Measurements from ENCODE around the gene MRGPRG.

GRCh38 chr11:3224401-3225057, 5.9 kb upstream of the MRGPRG start:
- TF ChIP-seq, protein P1, sequence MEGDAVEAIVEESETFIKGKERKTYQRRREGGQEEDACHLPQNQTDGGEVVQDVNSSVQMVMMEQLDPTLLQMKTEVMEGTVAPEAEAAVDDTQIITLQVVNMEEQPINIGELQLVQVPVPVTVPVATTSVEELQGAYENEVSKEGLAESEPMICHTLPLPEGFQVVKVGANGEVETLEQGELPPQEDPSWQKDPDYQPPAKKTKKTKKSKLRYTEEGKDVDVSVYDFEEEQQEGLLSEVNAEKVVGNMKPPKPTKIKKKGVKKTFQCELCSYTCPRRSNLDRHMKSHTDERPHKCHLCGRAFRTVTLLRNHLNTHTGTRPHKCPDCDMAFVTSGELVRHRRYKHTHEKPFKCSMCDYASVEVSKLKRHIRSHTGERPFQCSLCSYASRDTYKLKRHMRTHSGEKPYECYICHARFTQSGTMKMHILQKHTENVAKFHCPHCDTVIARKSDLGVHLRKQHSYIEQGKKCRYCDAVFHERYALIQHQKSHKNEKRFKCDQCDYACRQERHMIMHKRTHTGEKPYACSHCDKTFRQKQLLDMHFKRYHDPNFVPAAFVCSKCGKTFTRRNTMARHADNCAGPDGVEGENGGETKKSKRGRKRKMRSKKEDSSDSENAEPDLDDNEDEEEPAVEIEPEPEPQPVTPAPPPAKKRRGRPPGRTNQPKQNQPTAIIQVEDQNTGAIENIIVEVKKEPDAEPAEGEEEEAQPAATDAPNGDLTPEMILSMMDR (IDR thresholded peaks at IDR 0.05), result no peak
- no peak for TF ChIP-seq ZFX (IDR thresholded peaks at IDR 0.05; ENCODE audit: borderline replicate concordance)
